ENCODE measurements around the gene PI16.

DNA sequence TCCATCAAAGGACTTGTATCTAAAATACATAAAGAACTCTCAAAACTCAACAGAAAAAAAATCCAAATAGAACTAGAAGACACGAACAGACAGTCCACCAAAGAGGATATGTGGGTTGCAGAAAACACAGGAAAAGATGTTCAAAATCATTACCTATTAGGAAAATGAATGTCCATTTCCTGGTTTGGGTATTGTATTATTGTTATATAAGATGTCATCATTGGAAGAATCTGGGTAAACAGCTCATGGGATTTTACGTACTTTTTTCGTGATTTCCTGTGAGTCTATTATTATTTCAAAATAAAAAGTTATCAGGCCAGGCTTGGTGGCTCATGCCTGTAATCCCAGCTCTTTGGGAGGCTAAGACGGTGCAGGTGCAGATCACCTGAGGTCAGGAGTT lies 9.2 kb upstream of the PI16 start:
- TF ChIP-seq, protein P1, sequence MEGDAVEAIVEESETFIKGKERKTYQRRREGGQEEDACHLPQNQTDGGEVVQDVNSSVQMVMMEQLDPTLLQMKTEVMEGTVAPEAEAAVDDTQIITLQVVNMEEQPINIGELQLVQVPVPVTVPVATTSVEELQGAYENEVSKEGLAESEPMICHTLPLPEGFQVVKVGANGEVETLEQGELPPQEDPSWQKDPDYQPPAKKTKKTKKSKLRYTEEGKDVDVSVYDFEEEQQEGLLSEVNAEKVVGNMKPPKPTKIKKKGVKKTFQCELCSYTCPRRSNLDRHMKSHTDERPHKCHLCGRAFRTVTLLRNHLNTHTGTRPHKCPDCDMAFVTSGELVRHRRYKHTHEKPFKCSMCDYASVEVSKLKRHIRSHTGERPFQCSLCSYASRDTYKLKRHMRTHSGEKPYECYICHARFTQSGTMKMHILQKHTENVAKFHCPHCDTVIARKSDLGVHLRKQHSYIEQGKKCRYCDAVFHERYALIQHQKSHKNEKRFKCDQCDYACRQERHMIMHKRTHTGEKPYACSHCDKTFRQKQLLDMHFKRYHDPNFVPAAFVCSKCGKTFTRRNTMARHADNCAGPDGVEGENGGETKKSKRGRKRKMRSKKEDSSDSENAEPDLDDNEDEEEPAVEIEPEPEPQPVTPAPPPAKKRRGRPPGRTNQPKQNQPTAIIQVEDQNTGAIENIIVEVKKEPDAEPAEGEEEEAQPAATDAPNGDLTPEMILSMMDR (optimal IDR thresholded peaks at IDR 0.05 in 1 of 3, IDR thresholded peaks at IDR 0.05 in 1 of 3, conservative IDR thresholded peaks at IDR 0.05 in 1 of 3; ENCODE audit: extremely low read depth in 1 of 3, insufficient read depth in 2 of 3, low read length in 3 of 3): no peak
- no peak for TF ChIP-seq EZH2 (IDR thresholded peaks at IDR 0.05; ENCODE audit: low read length)

All from keratinocyte (primary cell).